GM21529 (cell line): ENCODE data around the gene ANKRD11.
"Not testable (repeated sequence)": the region's sequence is repeated elsewhere in the genome, so short reads cannot be mapped to it uniquely, and the experiment has no call there.

Experiments used
- ATAC-seq: cut with Tn5 transposase; IDR thresholded peaks from one replicate; pipeline ENCODE4 v1.9.1; 2021; ENCODE audit not compliant: unreplicated experiment

ANKRD11 gene

GRCh38 chr16:89454378-89455125 is 35.8 kb downstream of the ANKRD11 start:
- not testable (repeated sequence) for ATAC-seq

- ATAC-seq: no peak
These were observed 36.6 kb downstream of the ANKRD11 start for GRCh38 chr16:89453501-89454321.

DNA sequence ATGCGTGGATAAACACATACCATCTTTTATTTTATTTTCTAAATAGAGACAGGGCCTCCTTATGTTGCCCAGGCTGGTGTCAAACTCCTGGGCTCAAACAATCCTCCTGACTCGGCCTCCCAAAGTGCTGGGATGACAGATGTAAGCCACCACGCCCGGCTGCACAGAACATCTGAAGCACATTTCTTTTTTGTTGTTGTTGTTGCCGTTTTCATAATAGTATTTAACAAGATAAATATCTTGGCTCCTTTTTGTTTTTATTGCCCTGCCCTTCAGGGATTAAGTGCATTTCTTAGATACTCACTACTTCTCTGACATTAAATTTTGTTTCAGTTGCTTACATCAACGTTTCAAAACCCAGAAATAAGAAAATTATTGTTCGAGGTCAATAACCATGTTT is 37.4 kb downstream of the ANKRD11 start:
- no peak for ATAC-seq

GRCh38 chr16:89452241-89452640 is 38.1 kb downstream of the ANKRD11 start:
- ATAC-seq: no peak

- no peak for ATAC-seq
These were observed 39.8 kb downstream of the ANKRD11 start for GRCh38 chr16:89450537-89450936.

GRCh38 chr16:89449726-89450335 is 40.5 kb downstream of the ANKRD11 start:
- no peak for ATAC-seq

DNA sequence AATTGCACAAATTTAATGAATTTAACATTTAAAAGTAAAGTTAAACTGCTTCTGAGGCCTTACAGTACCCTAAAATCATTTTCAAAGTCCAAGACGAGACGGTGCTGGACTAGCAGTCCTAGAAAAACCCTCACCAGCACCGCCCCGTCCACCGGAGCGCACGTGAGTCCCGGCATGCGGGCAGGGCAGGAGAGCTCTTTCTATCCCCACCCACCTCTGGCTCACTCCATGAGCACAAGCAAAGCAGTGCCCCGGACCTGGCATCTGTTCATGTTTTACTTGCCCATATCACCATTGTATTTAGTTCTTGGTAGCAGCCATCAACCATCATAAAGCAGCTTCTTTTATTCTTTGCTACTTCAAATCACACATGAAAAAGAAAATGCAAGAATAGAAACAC is 41.7 kb downstream of the ANKRD11 start:
- ATAC-seq: no peak

GRCh38 chr16:89446975-89447293 is 43.4 kb downstream of the ANKRD11 start:
- ATAC-seq: no peak

DNA sequence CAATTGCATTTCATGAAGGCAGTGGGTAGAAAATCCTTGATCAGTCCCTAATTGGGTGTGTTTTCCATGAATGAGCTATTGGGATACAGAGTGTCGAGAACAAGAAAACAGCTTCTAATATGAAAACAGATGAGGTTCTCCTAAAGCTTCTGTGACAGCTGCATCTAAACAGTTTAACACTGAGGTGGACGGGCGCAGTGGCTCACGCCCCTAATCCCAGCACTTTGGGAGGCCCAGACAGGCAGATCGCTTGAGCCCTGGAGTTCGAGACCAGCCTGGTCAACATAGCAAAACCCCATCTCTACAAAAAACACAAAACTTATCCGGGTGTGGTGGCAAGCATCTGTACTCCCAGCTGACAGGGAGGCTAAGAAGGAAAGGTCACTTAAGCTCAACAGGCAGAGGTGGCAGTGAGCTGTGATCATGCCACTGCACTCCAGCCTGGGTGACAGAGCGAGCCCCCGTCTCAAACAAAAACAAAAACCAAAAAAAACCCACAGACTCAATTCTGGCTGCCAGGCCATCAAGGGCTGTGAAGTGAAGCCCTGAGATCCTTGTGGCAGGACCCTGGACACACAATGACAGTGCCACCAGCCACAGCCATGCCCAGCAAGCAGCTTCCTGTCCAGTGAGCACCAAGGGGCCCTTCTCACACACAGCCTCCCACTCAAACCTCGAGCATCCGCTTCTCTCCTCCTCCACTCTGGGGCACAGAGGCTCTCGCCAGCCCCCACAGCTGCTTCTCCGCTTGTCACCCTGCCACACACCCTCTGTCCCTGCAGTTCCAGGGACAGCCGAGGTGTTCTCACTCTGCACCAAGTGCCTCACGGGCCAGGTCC is 44.0 kb downstream of the ANKRD11 start:
- no peak for ATAC-seq

- no peak for ATAC-seq
These were observed 45.2 kb downstream of the ANKRD11 start for GRCh38 chr16:89445166-89445565.

GRCh38 chr16:89444728-89445127 is 45.6 kb downstream of the ANKRD11 start:
- ATAC-seq: no peak

DNA sequence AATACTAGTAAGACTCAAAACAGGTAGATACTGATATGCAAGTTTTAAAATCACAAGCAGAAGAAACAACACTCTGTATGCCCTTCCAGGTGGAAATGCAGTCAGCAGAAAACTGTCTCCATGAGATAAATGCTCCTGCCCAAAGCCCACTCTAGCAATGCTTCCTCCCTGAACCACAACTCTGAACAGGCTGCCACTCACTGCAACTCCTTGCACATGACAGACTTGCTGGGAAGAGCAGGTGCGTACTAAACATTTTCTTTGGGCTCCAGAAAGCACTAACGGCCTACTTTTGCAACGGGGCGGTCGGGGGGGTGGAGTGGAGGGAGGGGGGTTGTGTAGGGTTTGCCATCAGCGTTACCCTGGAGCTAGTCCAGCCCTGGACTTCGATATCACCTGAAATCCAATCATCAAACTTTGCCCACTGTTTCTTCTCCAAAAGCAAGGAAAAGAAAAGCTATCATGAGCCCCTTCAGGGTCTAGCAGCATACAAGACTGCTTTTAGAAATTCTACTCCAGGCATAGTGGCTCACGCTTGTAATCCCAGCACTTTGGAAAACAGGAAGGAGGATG is 46.1 kb downstream of the ANKRD11 start:
- ATAC-seq: no peak

- ATAC-seq: no peak
These were observed 46.7 kb downstream of the ANKRD11 start for GRCh38 chr16:89443727-89444084.

DNA sequence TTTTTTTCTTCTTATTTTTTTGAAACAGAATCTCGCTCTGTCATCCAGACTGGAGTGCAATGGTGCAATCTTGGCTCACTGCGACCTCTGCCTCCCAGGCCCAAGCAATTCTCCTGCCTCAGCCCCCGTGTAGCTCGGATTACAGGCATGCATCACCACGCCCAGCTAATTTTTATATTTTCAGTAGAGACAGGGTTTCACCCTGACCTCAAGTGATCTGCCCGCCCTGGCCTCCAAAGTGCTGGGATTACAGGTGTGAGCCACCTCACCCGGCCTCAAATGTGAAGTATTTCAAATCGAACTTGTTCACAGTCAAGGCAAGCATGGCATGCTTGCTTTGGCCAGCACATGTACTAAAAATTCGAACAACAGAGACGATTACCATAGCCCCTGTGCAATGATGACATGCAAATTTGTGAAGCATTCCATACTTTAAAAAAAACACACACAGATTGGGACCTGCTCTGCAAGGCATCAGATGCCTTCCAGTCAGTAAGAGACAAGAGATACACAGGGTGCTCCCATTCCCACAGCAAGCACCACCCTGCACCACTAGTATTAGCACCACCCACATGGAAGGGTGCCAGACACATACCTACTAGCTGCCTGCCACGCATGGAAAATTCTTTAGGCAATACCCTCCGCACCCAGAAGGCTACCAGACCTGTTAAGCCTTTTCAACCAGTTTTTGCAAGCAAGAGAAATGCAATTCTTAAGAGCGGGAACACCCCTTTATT is 47.2 kb downstream of the ANKRD11 start:
- no peak for ATAC-seq

DNA sequence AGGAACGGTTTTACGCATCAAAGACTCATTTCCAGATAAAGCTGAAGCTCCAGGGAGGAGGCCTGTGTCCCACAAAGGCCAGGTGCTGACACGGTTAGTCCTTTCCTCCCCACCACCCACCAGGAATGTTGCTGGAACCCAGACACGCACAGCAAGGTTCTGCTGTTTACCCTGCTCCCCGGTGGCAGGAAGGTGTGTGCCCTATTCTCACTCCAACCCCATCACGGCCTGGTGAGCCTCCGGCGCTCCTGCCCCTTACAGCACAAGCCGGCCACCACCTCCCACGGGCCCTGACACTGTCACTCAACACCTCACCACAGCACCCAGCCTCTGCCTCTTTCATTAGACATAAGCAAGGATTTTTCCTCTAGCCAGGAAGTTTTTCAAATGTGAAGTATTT is 47.8 kb downstream of the ANKRD11 start:
- no peak for ATAC-seq

- no peak for ATAC-seq
These were observed 50.7 kb downstream of the ANKRD11 start for GRCh38 chr16:89439659-89440058.

DNA sequence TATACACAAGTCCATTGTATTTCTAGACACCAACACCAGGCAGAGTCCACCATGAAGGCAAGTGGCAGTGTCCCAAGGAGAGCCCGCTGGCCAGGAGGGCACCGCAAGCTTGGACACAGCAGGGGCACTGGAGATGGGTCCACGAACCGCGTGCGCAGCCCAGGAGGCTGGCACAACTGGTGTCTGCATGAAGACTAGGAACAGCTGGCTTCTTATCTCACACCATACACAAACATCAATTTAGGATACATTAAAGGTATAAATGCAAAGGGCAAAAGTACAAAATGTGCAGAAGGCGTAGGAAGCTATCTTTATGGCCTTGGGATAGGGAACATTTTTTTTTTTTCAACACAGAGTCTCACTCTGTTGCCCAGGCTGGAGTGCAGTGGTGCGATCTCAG is 52.4 kb downstream of the ANKRD11 start:
- ATAC-seq: no peak

DNA sequence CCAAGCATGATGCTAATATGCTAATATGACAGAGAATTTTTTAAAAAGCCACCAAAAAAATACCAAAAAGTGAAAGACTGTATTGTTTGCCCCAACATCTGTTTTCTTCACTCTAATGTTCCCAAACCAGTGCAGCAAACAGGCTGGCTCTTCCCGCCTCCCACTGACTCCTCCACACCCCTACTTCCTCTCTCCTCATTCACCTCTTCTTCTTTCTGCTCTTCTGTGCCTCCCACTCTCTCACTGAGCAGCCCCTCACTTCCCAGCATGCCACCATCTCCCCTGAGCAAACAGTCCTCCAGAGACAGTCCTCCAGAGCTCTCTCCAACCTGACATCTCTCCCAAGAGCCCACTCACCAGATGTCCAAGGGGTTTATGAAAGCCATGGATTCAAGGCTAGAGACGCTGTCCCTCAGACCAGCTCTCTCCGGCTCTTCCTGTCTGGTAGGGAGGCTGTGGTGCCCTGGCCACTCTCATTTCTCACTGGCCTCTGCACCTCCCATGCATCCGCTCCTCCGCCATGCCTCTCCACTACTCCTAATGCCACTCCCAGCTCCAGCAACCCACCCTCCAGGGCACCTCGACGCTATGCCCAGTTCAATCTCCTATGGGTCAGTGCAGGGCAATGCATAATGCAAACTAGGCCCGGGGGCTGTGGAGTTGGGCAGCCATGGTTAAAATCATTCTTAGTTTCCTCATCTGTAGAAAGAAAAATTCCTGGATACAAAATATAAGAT is 52.9 kb downstream of the ANKRD11 start:
- ATAC-seq: no peak

GRCh38 chr16:89436366-89436765 is 54.0 kb downstream of the ANKRD11 start:
- ATAC-seq: no peak

- not testable (repeated sequence) for ATAC-seq
These were observed 55.3 kb downstream of the ANKRD11 start for GRCh38 chr16:89435059-89435458.
